Kidney epithelial cell (primary cell): ENCODE results near the gene TNKS2. TPM values are rescaled to one million over a fixed set of nuclear protein-coding genes. Genes with fewer than 3 reads are reported as not detected.

Experiments
- DNase-seq: peaks from one replicate; pipeline ENCODE4 v3.0.0-alpha.2; 2010; ENCODE audit warnings: low read depth
- H3K27me3 ChIP-seq: 2 replicates; pipeline ENCODE4 v1.6.0; 2011; ENCODE audit warnings: low read length; ENCODE audit not compliant: control insufficient read depth, insufficient read depth
- H3K36me3 ChIP-seq: 2 replicates; pipeline ENCODE4 v1.5.1; 2011; ENCODE audit warnings: low read length; ENCODE audit not compliant: control insufficient read depth, insufficient read depth
- H3K4me3 ChIP-seq: 2 replicates; pipeline ENCODE4 v1.5.1; 2011; ENCODE audit warnings: low read depth, mild to moderate bottlenecking, control low read depth, low read length
- total RNA-seq: library from RNA; depleted of rRNA; stranded (reverse); fragments of >200 nt; gene quantifications from 2 replicates; pipeline ENCODE4 v1.2.3, GENCODE V29; 2015
- TF ChIP-seq, protein P1 (sequence below): IDR thresholded peaks from 2 replicates; pipeline ENCODE4 v1.5.1; 2011; ENCODE audit warnings: mild to moderate bottlenecking, moderate library complexity, low read length, control low read depth, inconsistent platforms; ENCODE audit not compliant: insufficient read depth, poor library complexity, severe bottlenecking

The TNKS2 gene
- total RNA-seq, 1 donor from 2014 or later, result 57.6 TPM

DNA sequence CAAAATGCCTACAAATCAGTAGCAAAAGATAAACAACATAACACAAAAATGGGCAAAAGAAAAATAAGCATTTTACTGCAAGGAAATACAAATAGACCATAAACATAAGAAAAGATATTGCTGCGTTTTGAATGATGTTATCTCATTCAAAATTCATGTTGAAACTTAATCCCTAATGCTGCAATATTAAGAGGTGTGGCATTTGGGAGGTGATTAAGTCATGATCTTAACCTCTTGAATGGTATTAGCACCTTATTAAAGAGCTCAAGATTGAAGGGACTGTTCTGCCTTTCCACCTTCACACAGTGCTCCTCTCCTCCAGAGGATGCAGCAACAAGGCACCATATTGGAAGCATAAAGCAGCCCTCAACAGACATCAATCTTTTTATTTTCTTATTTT is 12.4 kb upstream of the TNKS2 start:
- Histone ChIP-seq H3K4me3 (no peak overlapping the region), H3K36me3 (no peaks in the 10 kb centered on the region), H3K27me3 (no peaks in the 10 kb centered on the region)
- TF ChIP-seq, protein P1, sequence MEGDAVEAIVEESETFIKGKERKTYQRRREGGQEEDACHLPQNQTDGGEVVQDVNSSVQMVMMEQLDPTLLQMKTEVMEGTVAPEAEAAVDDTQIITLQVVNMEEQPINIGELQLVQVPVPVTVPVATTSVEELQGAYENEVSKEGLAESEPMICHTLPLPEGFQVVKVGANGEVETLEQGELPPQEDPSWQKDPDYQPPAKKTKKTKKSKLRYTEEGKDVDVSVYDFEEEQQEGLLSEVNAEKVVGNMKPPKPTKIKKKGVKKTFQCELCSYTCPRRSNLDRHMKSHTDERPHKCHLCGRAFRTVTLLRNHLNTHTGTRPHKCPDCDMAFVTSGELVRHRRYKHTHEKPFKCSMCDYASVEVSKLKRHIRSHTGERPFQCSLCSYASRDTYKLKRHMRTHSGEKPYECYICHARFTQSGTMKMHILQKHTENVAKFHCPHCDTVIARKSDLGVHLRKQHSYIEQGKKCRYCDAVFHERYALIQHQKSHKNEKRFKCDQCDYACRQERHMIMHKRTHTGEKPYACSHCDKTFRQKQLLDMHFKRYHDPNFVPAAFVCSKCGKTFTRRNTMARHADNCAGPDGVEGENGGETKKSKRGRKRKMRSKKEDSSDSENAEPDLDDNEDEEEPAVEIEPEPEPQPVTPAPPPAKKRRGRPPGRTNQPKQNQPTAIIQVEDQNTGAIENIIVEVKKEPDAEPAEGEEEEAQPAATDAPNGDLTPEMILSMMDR, result no peak
- no peak for DNase-seq

DNA sequence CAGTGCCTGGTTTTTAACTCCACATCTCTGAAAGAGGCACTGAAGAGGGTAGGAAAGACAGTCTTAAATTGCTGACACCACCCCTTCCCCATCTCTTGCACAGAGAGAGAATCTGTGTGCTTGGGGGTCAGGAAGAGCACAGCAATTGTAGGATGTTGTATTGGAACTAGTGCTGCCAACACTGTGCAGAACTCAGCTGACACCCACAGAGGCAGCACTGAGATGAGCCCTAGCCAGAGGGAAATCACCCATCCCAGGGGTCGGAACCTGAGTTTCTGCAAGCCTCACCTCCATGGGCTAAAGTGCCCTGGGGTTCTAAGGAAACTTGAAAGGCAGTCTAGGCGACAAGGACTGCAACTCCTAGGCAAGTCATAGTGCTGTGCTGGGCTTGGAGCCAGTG is 11.0 kb upstream of the TNKS2 start:
- no peak for DNase-seq
- H3K4me3 ChIP-seq, result no peak overlapping the region
- H3K27me3 ChIP-seq, result no peaks in the 10 kb centered on the region
- H3K36me3 ChIP-seq, result no peaks in the 10 kb centered on the region
- TF ChIP-seq, protein P1, result no peak

DNA sequence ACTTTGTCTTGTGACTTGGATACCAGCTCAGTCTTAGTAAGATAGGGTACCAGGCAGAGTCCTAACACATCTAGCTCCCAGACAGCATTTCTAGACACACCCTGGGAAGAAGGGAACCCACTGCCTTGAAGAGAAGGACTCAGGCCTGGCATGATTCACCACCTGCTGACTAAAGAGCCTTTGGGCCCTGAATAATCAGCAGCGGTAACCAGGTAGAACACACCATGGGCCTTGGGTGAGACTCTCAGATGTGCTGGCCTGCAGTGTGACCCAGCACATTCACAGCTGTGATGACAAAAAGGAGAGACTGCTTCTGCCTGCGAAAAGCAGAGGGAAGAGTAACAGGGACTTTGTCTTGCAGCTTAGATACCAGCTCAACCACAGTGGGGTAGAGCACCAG is 10.4 kb upstream of the TNKS2 start:
- Histone ChIP-seq H3K27me3 (no peaks in the 10 kb centered on the region), H3K4me3 (no peak overlapping the region), H3K36me3 (no peaks in the 10 kb centered on the region)
- TF ChIP-seq, protein P1, result no peak
- no peak for DNase-seq

DNA sequence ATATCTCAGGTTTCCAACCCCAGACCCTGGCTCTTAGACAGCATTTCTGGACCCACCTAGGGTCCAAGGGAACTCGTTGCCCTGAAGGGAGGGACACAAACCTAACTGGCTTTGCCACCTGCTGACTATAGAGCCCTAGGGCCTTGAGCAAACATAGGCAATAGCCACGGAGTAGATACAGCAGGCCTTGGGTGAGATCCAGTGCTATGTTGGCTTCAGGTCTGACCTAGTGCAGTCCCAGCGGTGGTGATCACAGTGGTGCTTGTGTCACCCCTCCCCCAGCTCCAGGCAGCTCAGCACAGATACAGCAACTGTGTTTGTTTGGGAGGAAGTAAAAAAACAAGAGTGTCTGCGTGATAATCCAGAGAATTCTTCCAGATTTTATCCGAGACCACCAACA is 9.7 kb upstream of the TNKS2 start:
- no peaks in the 10 kb centered on the region for H3K36me3 ChIP-seq
- DNase-seq, result no peak

DNA sequence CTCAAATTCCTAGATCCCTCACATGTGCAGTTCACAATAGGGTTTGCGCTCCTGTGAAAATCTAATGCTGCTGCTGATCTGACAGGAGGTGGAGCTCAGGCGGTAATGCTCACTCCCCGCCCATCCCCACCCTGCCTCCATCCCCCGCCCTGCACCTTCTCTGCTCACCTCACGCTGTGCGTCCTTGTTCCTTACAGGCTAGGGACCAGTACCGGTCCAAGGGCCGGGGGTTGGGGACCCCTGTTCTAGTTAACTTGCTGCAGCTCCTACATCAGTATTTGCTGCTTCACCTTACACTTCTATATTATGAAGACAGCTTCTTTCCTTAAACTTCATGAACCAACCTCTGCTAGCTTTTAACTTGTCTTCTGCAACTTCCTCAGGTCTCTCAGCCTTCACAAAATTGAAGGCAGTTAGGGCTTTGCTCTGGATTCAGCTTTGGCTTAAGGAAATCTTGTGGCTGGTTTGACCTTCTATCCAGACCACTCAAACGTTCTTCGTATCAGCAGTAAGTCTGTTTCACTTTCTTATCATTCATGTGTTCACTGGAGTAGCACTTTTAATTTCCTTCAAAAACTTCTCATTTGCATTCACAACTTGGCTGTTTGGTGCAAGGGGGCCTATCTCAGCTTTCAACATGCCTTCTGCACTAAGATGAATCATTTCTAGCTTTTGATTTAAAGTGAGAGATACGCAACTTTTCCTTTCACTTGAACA is 1.7 kb upstream of the TNKS2 start:
- TF ChIP-seq, protein P1, result no peak
- no peaks in the 10 kb centered on the region for H3K36me3 ChIP-seq
- DNase-seq, result no peak
- H3K4me3 ChIP-seq, result peak overlapping the region; percentile 17
- H3K27me3 ChIP-seq, result no peaks in the 10 kb centered on the region

More for the DNA sequence above, 9.7 kb upstream of the TNKS2 start:
- no peak overlapping the region for H3K4me3 ChIP-seq
- H3K27me3 ChIP-seq, result no peaks in the 10 kb centered on the region
- TF ChIP-seq, protein P1, result no peak
